HG03025 (cell line): ENCODE data around the gene SLC25A21.

Source experiments
- ATAC-seq: cut with Tn5 transposase; IDR thresholded peaks from one replicate; pipeline ENCODE4 v1.9.1; 2021; ENCODE audit warnings: mild to moderate bottlenecking, moderate library complexity; ENCODE audit not compliant: unreplicated experiment, low FRiP score

Gene SLC25A21

DNA sequence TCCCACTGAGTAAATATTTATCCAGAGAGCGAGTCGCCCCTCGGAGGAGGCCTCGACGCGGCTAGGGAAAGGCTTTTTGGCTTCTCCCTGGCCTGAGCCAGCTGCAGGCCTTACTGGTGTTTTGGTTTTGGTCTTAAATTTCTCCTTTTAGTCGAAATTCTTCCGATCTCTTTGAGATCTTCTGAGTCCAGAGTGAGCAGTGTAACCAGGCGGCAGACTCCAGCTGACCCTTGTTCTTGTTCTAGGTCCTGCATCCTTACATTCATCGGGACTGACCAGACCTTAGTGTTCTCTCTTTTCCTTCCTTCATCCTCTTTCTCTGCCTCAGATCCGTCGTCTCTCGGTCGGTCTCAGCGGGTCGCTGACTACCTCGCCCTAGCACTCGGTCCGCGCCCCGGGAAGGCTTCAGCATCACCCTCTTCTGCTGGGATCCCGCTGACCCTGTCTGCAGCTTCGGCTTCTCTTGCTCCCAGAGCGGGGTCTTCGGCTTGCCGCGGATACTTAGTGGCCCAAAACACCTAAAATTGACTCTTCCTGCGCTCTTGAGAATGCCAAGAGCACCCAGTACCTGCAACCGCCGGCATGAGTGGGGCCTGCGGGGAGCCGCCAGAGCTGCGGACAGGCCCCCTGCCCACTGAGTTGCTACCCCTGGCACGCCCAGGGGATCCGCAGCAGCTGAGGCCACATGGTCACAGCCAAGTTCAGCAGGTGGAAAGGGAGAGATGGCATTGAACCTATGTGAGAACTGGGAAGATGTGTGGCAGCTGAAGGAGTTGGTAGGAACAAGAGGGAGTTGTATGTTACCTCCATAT is 513.2 kb downstream of the SLC25A21 start:
- ATAC-seq = no peak

DNA sequence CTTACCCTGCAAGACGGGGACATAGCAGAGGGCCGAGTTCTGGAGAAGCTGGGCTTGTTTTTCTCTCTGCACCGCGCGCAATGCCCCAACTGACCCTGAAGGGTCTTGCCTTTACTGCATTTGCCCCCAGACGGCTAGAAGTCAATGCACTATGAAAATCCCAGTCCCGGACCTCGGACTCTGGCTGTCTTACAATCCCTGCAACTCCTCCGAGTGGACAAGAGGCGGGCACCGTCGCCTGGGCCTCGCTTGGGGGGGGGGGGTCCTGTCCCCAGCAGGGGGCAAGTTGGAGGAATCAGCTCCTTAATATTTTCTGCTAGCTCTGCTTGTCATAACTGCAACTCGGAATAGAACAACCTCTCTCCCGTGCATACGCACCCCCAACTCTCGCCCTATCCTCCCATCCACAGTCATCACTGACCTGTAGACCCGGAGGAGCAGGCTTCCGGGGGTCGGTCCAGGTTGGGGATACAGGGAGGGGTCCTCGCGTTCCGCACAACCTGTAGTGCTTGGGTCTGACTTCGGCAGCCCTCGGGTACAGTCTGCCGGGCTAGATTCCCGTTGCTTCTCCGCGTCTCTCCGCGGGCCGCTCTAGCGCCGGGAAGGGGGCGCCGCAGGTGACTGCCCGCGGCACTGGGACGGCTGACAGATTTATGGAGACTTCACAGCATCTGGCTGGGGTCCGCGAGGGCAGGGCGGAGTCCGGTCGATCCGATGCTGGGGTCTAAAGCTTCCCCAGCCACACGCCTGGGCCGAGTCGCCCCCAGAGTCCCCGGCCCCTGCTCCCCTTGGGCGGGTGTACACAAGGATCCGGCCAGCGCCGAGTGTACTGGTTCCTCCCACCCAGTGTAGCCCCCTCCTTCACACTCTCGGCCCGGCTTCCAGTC is 514.0 kb downstream of the SLC25A21 start:
- no peak for ATAC-seq

DNA sequence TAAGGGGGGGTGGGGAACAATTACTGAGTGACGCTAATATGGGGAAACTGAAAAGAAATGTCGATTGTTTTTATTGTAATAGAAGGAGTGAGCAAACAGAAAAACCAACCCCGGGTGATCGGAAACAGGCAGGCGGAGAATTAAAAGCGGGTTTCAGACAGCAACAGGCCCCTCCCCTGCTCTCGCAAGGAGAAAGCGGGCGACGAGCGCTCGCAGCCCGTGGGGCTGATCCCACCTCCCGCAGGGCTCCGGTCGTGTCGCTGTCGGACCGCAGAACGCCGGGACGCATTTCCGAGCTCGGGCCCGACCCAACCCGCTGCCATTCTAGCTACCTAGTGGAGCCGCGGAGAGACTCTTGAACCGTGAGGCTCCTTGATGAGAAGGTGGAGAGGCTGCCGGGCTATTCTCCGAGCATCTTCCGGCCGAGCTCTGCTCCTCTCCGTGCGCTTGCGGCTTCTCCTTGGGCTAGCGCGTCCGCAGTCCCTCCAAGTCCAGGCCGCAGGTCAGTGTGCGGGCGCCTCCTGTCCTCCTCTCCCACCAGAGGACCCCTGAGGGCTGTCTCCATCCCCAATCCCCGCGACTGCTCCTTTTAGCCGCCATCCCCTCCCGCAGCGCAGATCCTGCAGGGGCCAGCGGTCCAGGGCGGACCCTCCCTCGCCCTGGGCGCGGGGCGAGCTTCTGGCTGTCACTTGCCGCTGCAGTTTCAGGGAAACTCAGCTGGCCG is 514.8 kb downstream of the SLC25A21 start:
- no peak for ATAC-seq

DNA sequence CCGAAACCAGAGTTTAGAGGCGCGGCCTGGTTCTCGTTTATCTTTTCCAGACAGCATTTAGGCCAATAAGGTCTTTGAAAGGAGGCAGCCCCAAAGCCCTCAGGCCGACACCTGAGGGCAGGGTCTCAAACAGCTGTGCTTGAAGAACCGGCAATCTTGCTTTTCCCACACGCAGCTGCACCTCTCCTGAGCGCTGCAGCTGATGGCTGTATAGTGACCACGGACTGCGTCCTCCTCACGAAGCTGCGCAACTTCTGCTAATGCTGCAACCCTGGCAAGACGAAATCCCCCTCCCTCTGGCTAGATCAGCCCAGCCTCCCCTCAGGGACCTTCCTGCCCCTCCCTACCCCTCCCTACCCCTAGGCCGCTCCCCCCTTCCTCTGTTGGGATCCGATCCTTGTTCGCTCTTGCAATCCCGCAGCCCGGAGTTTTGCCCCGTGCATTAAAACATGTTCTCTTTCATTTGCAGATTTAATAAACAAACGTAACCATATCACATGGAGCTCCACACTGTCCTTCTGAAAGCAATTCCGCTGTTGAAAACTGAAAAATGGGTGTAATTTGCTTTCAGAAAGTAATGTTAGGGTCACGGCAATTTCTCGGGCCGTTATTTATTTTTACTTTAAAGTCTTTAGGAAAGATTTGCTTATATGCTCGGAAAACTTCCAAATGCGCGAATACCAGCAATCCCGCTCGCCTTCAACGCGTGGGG is 515.6 kb downstream of the SLC25A21 start:
- ATAC-seq = no peak

DNA sequence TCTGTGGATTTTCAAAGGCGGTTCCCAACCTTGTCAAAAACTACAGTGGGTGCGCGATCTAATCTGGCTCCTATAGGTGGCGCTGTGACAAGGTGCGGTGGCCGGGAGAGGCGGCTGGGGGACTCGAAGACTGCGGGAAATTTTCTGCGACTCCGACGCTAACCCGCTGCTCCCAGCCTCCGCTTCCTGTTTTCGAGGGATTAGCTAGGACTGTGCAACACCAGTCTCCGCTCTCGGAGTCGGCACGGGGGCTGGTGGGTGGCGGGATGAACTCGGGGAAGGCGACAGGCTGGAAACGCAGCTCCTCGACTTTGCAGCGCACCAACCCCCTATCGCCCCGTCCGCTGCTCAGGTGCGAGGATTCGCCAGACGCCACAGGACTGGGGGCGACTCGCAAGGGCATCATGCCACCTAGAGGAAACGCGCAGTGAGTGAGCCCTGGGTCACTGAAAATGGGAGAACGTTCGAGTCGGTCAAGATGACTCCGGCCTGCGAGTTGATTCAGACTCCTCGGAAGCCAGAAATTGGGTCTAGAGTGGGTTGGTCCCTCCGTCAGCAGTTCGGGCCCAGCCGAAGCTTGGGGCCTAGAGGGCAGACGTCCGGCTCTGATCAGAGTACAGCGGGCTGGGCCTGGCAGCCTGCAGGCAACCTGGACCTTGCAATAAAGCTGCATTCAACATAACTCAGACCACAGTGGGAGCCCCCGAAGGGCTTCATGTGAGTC is 516.3 kb downstream of the SLC25A21 start:
- no peak for ATAC-seq

DNA sequence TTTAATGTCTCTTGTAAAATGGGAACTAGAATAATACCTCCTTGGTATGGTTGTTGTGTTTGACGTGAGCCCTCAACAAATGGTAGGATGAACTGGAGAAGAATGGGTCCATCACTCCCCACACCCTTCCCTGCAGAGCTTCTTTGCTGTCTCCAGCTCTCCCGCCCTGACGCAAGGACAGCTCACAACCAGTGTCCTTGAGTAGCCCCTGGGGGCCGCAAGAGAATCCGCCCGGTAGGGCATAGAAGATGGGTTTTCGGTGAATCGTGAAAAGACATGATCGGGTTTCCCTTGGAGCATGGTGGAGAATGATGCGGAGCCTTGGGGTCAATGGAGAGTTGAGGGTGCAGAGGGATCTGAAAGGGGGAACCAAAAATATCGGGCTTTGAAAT is 516.8 kb downstream of the SLC25A21 start:
- ATAC-seq = no peak

DNA sequence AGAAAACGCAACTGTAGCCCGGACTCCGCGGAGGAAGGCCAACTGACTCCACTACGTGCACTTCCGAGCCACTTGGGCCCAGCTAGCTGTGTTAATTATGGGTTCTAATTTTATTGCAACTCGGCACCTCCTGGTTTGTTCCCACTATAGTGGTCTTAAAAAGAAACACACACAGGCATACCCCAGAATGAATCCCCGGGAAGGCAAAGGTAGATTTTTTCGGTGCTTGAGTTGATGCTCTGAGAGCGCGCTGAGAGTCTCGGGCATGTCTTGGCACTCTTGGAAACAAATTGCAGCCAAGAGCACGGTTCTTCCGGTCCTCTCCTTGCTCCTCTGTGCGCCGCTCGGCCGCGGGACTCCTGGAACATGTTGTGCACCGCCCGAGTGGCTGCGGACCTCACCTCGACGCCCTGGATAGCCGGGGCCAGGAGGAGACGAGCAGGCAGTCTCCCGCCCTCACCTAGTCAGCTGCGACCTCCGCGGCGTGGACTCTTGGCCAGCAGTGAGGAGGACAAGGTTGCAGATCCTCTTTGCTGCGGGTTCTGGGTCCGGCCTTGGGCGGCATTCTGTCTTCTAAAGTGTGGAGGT is 517.5 kb downstream of the SLC25A21 start:
- ATAC-seq = no peak

DNA sequence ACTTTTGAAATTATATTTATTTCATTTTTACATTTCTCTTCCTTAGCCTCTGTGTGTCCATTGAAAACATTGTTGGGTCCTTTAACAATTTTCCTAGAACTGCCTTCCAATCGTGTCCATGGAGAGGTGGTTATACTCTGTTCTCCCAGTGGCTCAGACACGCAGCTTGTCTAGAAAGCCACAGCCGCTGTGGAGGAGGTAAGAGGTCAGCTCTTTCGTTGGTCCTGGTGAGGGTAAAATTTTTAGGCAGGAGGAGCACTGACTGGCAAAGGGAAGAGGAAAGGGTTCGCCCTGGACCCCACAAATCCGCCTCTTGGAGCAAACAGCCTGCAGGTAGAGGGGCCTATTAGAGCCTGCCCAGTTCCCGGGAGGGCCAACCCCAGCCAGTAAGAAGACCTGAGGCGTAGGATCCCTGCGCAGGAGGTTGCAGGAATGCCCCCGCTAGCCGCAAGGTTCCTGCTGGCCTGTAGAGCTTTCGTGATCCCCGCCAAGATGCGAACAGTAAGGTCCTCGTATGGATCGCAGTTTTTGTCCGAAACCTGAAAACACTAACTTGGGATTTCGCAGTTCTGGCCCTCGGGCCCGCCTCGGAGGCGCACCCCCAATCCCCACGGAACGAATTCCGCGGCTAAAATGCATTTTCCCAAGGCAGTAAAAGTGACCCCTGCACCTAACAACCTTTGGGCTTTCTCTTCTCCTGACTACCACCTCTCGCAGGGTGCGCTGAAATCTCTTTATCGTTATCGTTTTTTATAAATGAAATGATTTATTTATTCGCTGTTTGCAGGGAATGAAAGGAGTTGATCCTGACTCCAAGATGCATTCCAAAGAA is 518.2 kb downstream of the SLC25A21 start:
- no peak for ATAC-seq

DNA sequence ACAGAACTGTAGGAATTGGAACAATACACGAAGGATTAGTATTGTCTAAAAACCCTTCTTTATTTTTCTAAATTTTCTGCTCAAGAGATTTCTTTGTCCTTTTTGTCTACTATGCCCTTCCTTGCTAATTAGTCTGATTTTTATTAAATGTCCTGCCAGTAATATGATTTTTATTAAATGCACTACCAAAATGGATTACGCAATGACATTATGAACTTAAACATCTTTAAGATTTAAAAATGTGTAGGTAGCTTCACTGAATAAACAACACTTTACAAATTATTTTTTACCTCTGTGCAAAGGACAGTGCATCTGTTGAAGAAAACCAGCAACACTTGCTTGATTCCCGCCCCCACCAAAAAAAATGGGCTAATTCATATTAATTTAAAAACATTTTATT is 519.0 kb downstream of the SLC25A21 start:
- ATAC-seq = no peak

DNA sequence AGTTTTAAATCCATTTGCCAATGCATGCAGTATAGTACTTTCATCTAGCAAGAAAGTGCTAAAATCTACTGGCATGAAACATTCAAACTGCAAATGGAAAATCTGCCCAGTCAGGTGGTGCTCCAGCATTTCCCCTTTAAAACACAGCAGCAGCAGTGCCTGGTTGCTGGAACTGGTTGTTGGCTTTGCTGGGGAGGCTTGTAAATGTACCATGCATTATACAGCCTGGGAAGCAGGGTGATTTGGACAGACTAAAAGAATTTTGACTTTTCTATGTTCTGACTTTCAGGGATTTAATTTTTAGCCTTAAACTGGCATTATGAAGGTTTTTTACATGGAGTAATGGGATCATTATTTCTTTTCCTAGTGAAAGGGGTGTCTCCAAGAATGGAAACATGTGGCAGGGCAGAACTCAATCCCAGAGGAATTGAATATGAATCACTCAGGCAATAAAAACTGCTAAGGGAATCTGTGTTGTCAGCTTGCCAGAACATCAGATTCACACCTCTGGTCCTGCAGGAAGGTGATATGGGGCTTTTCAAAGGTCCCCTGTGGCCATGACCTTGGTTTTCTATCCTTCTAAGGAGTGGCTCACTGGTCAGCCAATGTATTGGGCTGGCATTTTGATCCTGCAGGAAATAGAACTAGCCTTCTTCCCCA is 519.7 kb downstream of the SLC25A21 start:
- ATAC-seq = no peak

DNA sequence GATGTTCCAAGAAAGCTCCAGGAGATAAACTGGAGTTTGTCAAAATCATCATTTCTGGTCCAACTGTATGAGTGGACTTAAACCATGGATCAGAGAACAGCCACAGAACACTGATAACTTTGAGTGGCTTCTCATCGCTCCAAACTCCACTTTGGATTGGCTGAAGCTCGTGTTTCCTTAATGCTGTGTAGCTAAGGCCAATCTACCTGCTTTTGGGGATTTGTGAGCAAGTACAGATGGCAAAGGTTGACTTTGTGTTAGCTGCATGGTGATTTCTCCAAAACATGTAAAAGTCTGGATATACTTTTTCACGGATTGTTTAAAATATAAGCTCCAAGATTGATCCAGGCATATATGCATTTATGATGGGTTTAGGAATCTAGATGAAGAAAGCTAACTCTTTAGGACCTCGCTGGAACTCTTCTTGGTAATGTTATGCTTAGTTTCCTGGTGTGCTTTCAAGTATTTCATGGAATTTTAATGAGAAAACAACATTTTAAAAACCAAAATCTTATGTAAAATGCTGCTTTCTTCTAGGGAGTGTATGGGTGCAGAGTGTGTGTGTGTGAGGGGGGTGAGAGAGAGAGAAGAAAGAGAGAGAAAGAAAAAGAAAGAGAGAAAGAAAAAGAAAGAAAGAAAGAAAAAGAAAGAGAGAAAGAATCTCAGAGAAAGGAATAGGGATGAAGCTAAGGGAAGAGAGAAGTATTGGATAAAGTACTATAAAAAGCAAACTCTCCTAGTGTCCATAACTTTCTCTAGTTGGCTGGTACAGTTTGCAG is 522.3 kb downstream of the SLC25A21 start:
- no peak for ATAC-seq

DNA sequence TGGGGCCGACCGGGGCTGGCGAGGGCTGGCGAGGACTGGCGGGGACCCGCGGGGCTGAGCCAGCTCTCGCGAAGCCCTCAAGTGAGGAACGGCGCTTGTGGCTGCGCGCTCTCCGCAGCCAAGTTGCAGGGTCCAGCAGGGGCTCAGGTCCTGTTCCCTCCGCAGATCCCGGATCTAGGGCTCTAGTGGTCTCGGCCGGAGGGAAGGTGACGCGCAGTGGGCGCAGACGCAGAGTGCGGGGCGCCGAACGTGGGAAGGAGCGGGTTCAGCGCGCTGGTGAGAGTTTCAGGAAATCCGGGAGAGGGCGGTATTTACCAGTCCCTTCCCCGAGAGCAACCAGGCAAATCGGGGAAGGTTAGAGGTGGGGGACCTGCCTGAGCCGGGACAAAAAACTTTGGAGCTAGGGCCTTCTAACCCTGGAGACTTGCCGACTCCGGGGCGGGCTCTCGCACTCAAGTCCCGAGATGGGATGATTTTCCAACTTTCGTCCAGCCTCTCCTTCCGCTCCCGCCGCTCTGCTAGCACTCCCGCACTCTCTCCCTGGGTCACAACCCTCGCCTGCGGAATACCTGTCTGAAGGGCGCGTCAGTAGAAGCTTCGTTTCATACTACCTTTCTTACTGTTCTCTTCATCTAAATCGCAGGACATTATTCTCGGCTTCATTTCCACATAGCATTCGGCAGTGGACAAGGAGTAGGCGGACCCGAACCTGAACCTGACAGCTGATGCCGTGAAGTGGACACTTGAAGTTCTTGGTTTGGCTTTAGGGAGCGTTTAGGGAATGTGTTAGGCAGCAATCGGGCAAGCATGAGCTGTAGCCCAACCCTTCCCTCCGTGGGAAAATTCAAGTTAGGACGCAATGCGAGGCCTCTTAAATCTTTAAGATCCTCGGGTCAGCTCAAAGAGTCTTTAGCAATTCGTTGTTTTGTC is 524.3 kb downstream of the SLC25A21 start:
- no peak for ATAC-seq

DNA sequence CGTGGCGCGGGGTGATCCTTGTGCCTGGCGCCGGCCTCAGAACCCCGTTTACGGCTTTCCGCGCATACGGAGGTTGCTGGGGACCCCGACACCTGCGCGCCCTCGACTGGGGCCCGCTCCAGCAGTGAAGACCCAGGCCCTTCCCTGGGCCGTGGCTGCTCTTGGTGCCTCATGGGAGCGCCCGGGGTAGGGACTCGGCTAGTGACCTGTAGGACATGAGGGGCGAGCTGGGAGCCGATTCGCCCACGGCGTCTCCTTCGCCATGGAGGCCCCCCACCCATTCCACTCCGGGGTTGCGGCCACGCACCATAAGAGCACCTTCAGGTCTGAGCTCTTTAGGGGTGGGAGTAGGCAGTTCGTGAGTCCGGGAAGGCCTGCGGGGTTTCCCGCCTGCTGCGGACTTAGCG is 525.0 kb downstream of the SLC25A21 start:
- ATAC-seq = no peak

DNA sequence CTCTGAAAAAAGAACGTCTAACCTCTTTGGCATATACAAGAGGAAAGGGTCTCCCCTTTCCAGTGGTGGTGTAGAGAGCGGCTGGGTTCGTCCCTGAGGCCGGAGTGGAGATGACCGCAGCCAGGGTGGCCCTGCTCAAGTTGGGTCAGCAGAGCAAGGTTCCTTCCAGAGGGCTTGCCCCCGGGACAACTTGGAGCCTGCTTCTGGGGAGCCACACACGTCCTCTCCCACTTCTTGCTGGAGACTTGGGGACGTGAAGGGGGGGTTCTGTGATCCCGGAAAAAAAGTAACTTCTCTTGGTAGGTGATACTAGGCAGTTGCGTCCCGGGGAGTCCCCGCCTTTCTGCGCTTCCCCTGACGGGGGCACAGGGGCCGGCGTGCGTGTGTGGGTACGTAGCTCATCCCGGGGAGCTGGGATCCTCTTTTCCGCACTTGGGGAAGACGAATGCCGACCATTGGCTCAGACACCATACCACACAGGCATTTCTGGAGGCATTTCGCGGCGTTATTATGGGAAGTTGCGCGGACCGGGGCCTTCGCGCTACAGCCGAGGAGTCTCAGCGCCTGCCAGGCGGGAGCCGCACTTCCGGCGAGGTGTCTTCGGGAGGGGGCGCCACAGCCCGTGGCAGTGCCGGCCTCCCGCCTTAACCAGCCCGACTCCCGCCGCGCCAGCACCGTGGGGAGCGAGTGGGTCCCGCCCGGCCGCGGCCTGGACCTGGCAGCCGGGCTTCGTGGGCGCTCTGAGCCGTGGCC is 525.6 kb downstream of the SLC25A21 start:
- ATAC-seq = no peak

DNA sequence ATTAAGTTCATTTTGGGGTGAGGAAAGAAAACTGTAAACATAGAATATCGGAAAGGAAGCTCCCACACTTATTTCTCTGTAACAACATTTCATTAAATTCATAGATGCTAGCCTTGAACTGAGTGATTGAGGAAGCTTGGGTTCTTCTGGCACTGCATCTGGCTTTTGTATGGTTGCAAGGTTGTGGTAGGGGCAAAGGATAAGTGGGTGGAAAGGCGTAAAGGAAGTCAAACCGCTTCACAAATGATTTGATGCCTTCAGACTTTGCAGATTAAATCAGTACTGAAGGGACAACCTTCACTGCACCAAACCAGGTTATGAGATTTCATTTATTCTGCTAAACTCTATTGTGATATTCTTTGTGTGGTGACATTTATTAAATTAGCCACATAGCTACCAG is 538.8 kb downstream of the SLC25A21 start:
- no peak for ATAC-seq
